ENCODE measurements around the gene DGKG.

The DGKG gene

DNA sequence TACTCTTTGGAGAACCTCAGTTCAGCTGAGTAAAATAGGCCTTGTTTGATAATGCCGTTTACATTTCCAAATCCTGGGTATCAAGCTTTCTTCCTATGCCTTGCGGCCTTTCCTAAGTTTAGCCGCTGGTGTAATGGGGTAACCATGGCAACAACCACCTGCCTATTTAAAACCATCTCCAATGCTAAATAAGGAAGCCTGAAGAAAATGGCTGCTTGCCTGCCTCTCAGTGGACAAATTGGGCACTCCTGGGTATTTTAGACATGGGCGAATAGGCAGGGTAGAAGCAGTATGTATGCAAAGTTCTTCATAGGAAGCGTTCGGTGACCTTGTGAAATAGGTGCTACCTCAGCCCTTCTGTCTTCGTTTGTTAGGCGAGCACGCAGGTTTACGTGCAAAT, 122.7 kb downstream of the DGKG start:
- H2AFZ ChIP-seq (ENCODE audit: low read length, unreplicated experiment) = no peak overlapping the region
- no peaks in the 10 kb centered on the region for H3K36me3 ChIP-seq (ENCODE audit: insufficient read depth, low read length)
- H3K79me2 ChIP-seq (ENCODE audit: control insufficient read depth, insufficient read depth, low read length, unreplicated experiment) = no peaks in the 10 kb centered on the region
- no peak overlapping the region for H3K27ac ChIP-seq (ENCODE audit: low read depth, low read length)
- no peaks in the 10 kb centered on the region for H3K27me3 ChIP-seq (ENCODE audit: insufficient read depth, low read length)
- H3K4me1 ChIP-seq (ENCODE audit: control insufficient read depth, insufficient read depth, low read length, unreplicated experiment) = peaks cover 15% of the 10 kb centered on the region
- no peak overlapping the region for H3K4me3 ChIP-seq (ENCODE audit: low read depth, low read length)

DNA sequence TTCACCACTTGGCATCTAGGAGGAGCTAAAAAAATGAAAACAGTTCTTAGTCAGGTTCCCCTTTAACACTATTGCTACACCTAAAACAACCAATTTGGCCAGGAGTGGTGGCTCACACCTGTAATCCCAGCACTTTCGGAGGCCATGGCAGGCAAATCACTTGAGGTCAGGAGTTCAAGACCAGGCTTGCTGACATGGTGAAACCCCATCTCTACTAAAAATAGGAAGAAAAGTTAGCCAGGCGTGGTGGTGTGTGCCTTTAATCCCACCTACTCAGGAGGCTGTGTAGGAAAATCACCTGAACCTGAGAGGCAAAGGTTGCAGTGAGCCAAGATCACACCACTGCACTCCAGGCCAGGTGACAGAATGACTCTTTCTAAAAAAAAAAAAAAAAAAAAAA, 124.1 kb downstream of the DGKG start:
- no peak overlapping the region for H2AFZ ChIP-seq (ENCODE audit: low read length, unreplicated experiment)
- H3K36me3 ChIP-seq (ENCODE audit: insufficient read depth, low read length) = no peaks in the 10 kb centered on the region
- no peaks in the 10 kb centered on the region for H3K27me3 ChIP-seq (ENCODE audit: insufficient read depth, low read length)
- no peaks in the 10 kb centered on the region for H3K79me2 ChIP-seq (ENCODE audit: control insufficient read depth, insufficient read depth, low read length, unreplicated experiment)
- H3K27ac ChIP-seq (ENCODE audit: low read depth, low read length) = no peak overlapping the region
- no peak overlapping the region for H3K4me3 ChIP-seq (ENCODE audit: low read depth, low read length)
- peaks cover 9% of the 10 kb centered on the region for H3K4me1 ChIP-seq (ENCODE audit: control insufficient read depth, insufficient read depth, low read length, unreplicated experiment)

DNA sequence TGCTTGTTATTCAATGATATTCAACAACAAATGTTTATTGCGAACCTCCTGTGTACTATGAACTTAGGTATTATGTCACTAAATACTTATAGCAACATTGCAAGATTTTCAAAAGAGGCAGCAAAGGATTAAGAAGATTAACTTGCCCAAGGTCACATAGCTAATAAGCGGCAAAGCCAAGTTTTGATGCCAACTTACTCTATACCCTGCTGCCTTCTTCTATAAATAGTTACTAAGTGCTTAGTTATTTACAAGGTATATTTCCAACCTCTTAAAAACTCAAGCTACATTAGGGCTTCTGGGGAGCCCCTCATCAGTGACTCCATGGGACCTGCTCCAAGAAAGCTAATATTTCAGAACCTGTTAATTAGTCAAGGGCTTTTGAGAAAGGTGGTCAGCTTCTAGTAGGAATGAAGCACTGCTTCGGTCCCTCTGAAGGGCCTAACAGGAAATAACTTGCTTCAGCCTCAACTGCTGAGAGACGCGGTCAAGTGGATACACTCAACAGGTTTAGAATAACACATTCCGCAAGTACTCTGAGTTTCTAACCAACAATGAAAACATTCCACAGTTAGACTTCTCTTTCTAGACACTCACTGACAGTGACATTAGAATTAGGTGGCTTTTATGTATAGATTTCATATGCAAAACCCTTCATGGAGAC, 125.5 kb downstream of the DGKG start:
- H3K27me3 ChIP-seq (ENCODE audit: insufficient read depth, low read length) = no peaks in the 10 kb centered on the region
- H3K27ac ChIP-seq (ENCODE audit: low read depth, low read length) = no peak overlapping the region
- H2AFZ ChIP-seq (ENCODE audit: low read length, unreplicated experiment) = no peak overlapping the region
- H3K4me1 ChIP-seq (ENCODE audit: control insufficient read depth, insufficient read depth, low read length, unreplicated experiment) = peaks cover under 1% of the 10 kb centered on the region
- H3K79me2 ChIP-seq (ENCODE audit: control insufficient read depth, insufficient read depth, low read length, unreplicated experiment) = no peaks in the 10 kb centered on the region
- H3K36me3 ChIP-seq (ENCODE audit: insufficient read depth, low read length) = no peaks in the 10 kb centered on the region
- no peak overlapping the region for H3K4me3 ChIP-seq (ENCODE audit: low read depth, low read length)

DNA sequence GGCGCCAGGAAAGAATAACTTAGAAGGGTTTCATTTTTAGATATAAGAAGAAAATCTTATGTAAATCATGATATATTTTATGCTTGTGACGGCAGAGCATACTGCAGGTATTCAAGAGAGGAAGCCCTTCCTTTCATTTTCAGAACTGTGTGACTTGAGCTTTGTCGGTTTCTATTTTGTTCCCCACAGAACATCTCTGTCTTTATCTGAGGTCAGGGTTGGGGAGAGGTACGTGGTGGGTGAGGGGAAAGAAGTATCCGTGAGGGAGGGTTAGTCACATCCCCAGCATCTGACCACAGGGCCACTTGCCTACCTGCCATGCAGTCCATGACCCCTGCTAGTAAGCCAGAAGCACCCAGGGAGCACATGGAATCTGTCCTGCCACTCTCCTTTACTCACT, 126.5 kb downstream of the DGKG start:
- no peak overlapping the region for H3K4me3 ChIP-seq (ENCODE audit: low read depth, low read length)
- no peak overlapping the region for H3K27ac ChIP-seq (ENCODE audit: low read depth, low read length)
- H3K36me3 ChIP-seq (ENCODE audit: insufficient read depth, low read length) = no peaks in the 10 kb centered on the region
- H3K79me2 ChIP-seq (ENCODE audit: control insufficient read depth, insufficient read depth, low read length, unreplicated experiment) = no peaks in the 10 kb centered on the region
- H3K27me3 ChIP-seq (ENCODE audit: insufficient read depth, low read length) = no peaks in the 10 kb centered on the region
- H3K4me1 ChIP-seq (ENCODE audit: control insufficient read depth, insufficient read depth, low read length, unreplicated experiment) = no peaks in the 10 kb centered on the region
- no peak overlapping the region for H2AFZ ChIP-seq (ENCODE audit: low read length, unreplicated experiment)

DNA sequence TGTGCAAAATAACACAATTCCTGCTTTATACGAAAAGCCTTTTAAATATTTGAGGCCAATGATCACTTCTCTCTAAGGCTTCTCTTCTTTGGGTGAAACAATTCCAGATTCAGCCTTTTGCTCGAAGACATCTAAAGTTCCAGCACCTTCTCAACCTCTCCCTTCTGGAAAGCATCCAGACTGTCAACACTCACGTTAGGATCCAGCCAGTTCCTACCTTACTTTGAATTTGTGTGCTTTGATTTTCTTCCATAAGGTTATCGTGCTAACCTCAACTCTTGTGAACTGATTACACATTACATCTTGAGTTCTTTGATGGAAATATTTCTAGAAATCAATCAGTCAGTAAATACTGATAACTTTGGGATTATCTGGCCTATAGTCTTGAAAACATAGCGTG, 127.9 kb downstream of the DGKG start:
- Histone ChIP-seq H3K27ac (ENCODE audit: low read depth, low read length) (no peak overlapping the region), H3K4me3 (ENCODE audit: low read depth, low read length) (no peak overlapping the region), H3K36me3 (ENCODE audit: insufficient read depth, low read length) (no peaks in the 10 kb centered on the region), H3K4me1 (ENCODE audit: control insufficient read depth, insufficient read depth, low read length, unreplicated experiment) (no peaks in the 10 kb centered on the region), H2AFZ (ENCODE audit: low read length, unreplicated experiment) (no peak overlapping the region), H3K27me3 (ENCODE audit: insufficient read depth, low read length) (no peaks in the 10 kb centered on the region), H3K79me2 (ENCODE audit: control insufficient read depth, insufficient read depth, low read length, unreplicated experiment) (no peaks in the 10 kb centered on the region)

DNA sequence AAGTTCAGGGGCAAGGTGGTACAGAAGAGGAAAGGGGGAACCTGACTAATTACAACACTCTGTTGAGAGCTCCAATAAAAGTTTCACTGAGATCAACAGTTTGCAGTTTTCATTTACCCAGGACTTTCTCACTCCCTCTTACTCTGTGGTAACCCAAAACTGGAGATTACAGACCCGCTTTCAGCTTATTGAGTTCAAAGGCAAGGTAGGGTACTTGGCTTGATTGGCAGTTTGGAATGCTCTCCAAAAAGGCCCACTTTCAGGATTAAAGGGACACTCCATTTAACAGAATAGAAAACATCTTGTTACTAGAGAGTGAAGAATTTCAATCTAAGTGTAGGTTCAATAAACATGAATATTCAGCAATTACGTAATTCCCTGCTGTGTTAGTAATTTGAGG, 135.6 kb downstream of the DGKG start:
- H3K79me2 ChIP-seq (ENCODE audit: control insufficient read depth, insufficient read depth, low read length, unreplicated experiment) = no peaks in the 10 kb centered on the region
- no peak overlapping the region for H2AFZ ChIP-seq (ENCODE audit: low read length, unreplicated experiment)
- no peaks in the 10 kb centered on the region for H3K27me3 ChIP-seq (ENCODE audit: insufficient read depth, low read length)
- peaks cover 6% of the 10 kb centered on the region for H3K4me1 ChIP-seq (ENCODE audit: control insufficient read depth, insufficient read depth, low read length, unreplicated experiment)
- no peak overlapping the region for H3K27ac ChIP-seq (ENCODE audit: low read depth, low read length)
- H3K4me3 ChIP-seq (ENCODE audit: low read depth, low read length) = no peak overlapping the region
- H3K36me3 ChIP-seq (ENCODE audit: insufficient read depth, low read length) = no peaks in the 10 kb centered on the region

DNA sequence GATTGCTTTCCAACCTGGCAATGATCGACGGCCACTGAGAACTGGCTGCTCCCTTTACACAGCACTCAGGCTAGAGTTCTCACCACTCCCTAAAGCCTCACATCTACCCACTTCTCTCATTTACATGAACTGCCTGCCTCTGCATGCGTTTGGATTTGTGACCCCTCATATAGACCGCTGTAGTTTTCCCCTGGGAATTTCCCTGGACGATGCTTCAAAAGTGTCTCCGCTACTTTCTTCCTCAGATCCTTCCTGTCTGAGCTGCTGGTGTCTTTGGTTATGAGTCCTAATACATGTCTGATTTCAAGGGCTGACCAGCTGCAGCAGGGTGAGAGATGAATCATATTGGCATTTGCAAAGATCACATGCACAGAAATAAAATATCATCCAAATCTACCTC, 136.4 kb downstream of the DGKG start:
- H3K27ac ChIP-seq (ENCODE audit: low read depth, low read length) = no peak overlapping the region
- H3K27me3 ChIP-seq (ENCODE audit: insufficient read depth, low read length) = no peaks in the 10 kb centered on the region
- H3K36me3 ChIP-seq (ENCODE audit: insufficient read depth, low read length) = no peaks in the 10 kb centered on the region
- H3K4me1 ChIP-seq (ENCODE audit: control insufficient read depth, insufficient read depth, low read length, unreplicated experiment) = peaks cover 6% of the 10 kb centered on the region
- no peak overlapping the region for H2AFZ ChIP-seq (ENCODE audit: low read length, unreplicated experiment)
- H3K4me3 ChIP-seq (ENCODE audit: low read depth, low read length) = no peak overlapping the region
- H3K79me2 ChIP-seq (ENCODE audit: control insufficient read depth, insufficient read depth, low read length, unreplicated experiment) = no peaks in the 10 kb centered on the region

DNA sequence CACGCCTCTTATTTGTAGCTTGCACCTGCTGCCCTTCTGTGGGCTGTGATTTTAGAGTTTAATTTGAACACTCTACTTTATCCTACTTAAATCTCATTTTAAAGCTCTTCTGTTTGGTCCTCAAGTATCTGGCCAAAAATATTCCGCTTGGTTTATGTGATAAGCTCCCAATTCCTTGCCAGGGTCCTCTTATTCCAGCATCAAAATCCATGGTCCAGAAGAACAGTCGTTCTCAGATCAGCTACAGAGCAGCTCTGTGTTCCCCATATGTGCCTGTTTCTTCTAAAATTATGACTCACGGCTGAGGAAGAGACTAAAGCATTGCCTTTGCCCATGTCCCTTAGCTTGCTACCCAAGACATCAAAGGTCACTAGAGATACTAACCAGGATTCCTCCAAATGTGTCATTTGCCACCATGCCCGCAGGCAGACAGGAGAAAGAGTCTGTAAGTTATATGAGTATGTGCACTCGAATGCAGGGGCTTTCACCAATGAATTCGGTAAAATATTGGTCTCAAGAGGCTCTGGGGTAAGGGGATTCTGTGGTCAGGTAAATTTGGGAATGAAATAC, 137.9 kb downstream of the DGKG start:
- Histone ChIP-seq H2AFZ (ENCODE audit: low read length, unreplicated experiment) (no peak overlapping the region), H3K36me3 (ENCODE audit: insufficient read depth, low read length) (no peaks in the 10 kb centered on the region), H3K27me3 (ENCODE audit: insufficient read depth, low read length) (no peaks in the 10 kb centered on the region), H3K4me1 (ENCODE audit: control insufficient read depth, insufficient read depth, low read length, unreplicated experiment) (peaks cover 6% of the 10 kb centered on the region), H3K79me2 (ENCODE audit: control insufficient read depth, insufficient read depth, low read length, unreplicated experiment) (no peaks in the 10 kb centered on the region), H3K4me3 (ENCODE audit: low read depth, low read length) (no peak overlapping the region), H3K27ac (ENCODE audit: low read depth, low read length) (no peak overlapping the region)

DNA sequence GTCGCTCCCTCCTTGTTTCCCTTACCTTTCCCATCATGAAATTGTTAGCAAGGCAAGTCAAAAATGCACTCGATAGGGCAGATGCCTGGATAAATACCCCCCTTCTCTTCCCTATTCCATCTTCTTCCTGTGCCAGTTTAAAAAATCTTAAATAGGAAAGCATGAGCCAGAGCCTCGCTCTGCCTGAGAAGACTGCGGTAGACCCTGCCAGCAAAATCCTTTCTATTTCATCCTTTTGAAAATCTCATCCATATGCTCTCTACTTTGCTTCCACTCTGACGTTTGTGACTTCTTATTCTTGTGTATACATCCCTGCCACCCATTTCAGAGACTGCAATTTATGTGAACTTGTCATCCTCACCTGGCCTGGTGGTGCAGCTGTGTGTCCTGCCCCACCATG, 138.6 kb downstream of the DGKG start:
- Histone ChIP-seq H3K36me3 (ENCODE audit: insufficient read depth, low read length) (no peaks in the 10 kb centered on the region), H3K4me3 (ENCODE audit: low read depth, low read length) (no peak overlapping the region), H3K4me1 (ENCODE audit: control insufficient read depth, insufficient read depth, low read length, unreplicated experiment) (peaks cover 6% of the 10 kb centered on the region), H3K27ac (ENCODE audit: low read depth, low read length) (no peak overlapping the region), H2AFZ (ENCODE audit: low read length, unreplicated experiment) (no peak overlapping the region), H3K79me2 (ENCODE audit: control insufficient read depth, insufficient read depth, low read length, unreplicated experiment) (no peaks in the 10 kb centered on the region), H3K27me3 (ENCODE audit: insufficient read depth, low read length) (no peaks in the 10 kb centered on the region)

DNA sequence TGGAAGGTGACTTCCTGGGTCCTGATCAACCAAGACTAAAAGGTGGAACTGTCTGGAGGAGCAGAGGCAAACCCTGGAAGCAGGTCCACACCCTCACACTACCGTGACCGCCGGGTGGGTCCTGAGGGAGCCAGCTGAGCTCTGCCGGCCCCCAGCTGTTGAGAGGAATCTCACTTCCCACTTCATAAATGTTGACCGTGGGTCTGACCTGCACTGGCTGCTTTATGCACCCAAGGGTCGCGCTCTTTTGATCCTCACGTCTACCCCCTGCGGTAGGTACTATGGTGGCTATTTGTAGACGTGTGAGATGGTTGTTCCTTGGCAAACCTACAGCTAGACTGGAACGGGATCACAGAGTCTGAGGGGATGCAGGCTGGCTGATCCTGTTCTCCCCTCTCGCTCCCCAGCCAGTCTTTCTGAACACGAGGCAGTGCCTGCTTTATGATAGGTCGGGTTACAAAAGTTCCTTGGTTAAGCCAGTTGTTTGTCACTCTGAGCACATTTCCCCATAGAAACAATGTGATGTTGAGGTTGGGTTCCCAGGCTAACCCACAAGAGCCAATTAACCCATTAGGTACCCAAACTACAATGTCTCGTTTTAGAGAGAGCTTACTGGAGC, 140.2 kb downstream of the DGKG start:
- no peaks in the 10 kb centered on the region for H3K79me2 ChIP-seq (ENCODE audit: control insufficient read depth, insufficient read depth, low read length, unreplicated experiment)
- H3K4me3 ChIP-seq (ENCODE audit: low read depth, low read length) = no peak overlapping the region
- H3K36me3 ChIP-seq (ENCODE audit: insufficient read depth, low read length) = no peaks in the 10 kb centered on the region
- H2AFZ ChIP-seq (ENCODE audit: low read length, unreplicated experiment) = no peak overlapping the region
- no peaks in the 10 kb centered on the region for H3K27me3 ChIP-seq (ENCODE audit: insufficient read depth, low read length)
- H3K4me1 ChIP-seq (ENCODE audit: control insufficient read depth, insufficient read depth, low read length, unreplicated experiment) = peaks cover 6% of the 10 kb centered on the region
- no peak overlapping the region for H3K27ac ChIP-seq (ENCODE audit: low read depth, low read length)
